ENCODE results near the gene SLC39A11. TPM values are rescaled to one million over a fixed set of nuclear protein-coding genes. Genes with fewer than 3 reads are reported as not detected.

Gene SLC39A11
- total and polyA plus RNA-seq, 2 of the 13 experiments (the other 11 are each of a cell fraction or from before 2014, with no cell fraction given), result 17.2 to 31.5 TPM

DNA sequence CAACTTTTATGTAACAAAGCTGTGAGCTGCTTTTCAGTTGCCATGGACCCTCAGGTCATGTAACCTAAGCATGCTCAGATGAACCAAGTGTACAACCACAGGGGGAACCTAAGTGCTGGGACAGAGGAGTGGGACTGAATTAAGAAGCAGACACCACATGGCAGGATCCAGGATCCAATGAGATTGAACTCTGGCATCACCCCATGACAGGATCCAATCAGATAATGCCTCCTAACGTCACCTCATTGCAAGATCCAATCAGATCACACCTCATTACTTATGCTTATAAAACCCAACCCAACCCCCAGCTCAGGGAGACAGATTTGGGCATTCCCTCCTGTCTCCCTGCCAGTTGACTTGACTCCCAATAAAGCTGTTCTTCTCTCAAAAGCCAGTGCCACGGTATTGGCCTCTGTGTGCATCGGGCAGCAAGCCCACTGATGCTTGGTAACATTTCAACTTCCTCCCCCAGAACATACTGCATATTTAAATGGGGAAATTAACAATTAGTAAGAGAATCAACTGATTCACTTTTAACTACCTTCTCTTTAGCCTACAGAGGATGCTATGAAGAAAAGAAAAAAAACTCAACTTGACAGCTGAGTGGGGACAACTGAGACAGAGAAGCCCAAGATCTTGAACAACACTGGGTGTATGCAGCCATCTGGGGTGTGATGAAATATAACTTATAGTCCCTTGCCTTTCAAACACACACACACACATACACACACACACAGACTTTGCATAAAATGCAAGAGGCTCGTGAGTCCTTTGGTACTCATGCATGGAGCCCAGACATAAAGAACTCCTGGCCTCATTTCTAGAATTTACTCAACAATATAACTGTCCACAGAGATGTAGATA lies 148.4 kb downstream of the SLC39A11 start:
- no peak overlapping the region for H2AFZ ChIP-seq (ENCODE audit: low read length)
- POLR2A ChIA-PET, result no interaction called here
- intact Hi-C loops (cut with micrococcal nuclease; ENCODE audit: unreplicated experiment) (no loop called here), in situ Hi-C loops (cut with HindIII; ENCODE audit: extremely low pct_ligation_motif_present, low pct_unique_long_range_greater_than_20kb) (loop anchor here (25.0 kb wide), 1 partner anchor 382 kb away; no protein-coding TSS in a partner anchor)
- H3K79me2 ChIP-seq (ENCODE audit: insufficient read depth, low read length), result no peaks in the 10 kb centered on the region
- no peaks in the 10 kb centered on the region for H3K4me1 ChIP-seq (ENCODE audit: insufficient read depth, low read length)
- H3K4me3 ChIP-seq (replicated peaks in 1 of 3; ENCODE audit: insufficient read depth in 1 of 3, low read depth in 2 of 3, low read length in 3 of 3), result no peak overlapping the region
- no peaks in the 10 kb centered on the region for H4K20me1 ChIP-seq (ENCODE audit: insufficient read depth, low read length)
- ATAC-seq, result no peak
- CTCF ChIA-PET (ENCODE audit: low intra/inter-chr PET ratio, low total read pairs), result no interaction called here
- no peak overlapping the region for H3K4me2 ChIP-seq (ENCODE audit: low read depth, low read length)
- peaks cover 0 to 2% of the 10 kb centered on the region in 2 experiments; a peak in 3 of 5 replicates for H3K36me3 ChIP-seq (replicated peaks in 1 of 2; ENCODE audit: control insufficient read depth in 1 of 2, insufficient read depth in 2 of 2, low read length in 2 of 2)
- no peak for DNase-seq (ENCODE audit: low spot score)
- H3K27me3 ChIP-seq (ENCODE audit: control insufficient read depth in 1 of 2, insufficient read depth in 2 of 2, low read length in 2 of 2), result no peaks in the 10 kb centered on the region
- no peak overlapping the region for H3K9ac ChIP-seq (ENCODE audit: insufficient read depth, low read depth, low read length)
- no peaks in the 10 kb centered on the region for H3K9me3 ChIP-seq (ENCODE audit: low read length)
- no TSS peak for BruUV-seq (replicated peaks)
- no peak for FAIRE-seq
- no peak overlapping the region for H3K27ac ChIP-seq (ENCODE audit: extremely low read length, insufficient read depth, low read length)
- WGBS (ENCODE audit: low lambda C conversion rate), result 97% methylated on average over 4 of the region's 4 CpGs
- TF ChIP-seq ZEB1 (IDR thresholded peaks at IDR 0.05; ENCODE audit: insufficient replicate concordance, low read depth), result no peak
- TF ChIP-seq SIX4 (CRISPR knock-in tag; IDR thresholded peaks at IDR 0.05), result no peak
- TF ChIP-seq ZBTB26 (CRISPR knock-in tag; IDR thresholded peaks at IDR 0.05; ENCODE audit: borderline replicate concordance), result no peak
- no peak for TF ChIP-seq PRMT3 (CRISPR knock-in tag; IDR thresholded peaks at IDR 0.05; ENCODE audit: borderline replicate concordance, low read depth)
- no peak for TF ChIP-seq JUN (CRISPR knock-in tag; IDR thresholded peaks at IDR 0.05)
- no peak for TF ChIP-seq FOXC1 (CRISPR knock-in tag; IDR thresholded peaks at IDR 0.05; ENCODE audit: borderline replicate concordance)
- TF ChIP-seq ZNF609 (CRISPR knock-in tag; IDR thresholded peaks at IDR 0.05; ENCODE audit: borderline replicate concordance), result no peak
- TF ChIP-seq ATF4 (CRISPR knock-in tag; IDR thresholded peaks at IDR 0.05), result no peak
- TF ChIP-seq POLR2AphosphoS2 (IDR thresholded peaks at IDR 0.05; ENCODE audit: low read depth, low read length), result no peak
- no peak for TF ChIP-seq ZC3H13 (CRISPR knock-in tag; IDR thresholded peaks at IDR 0.05)
- no peak for TF ChIP-seq RAD21 (CRISPR knock-in tag; IDR thresholded peaks at IDR 0.05)
- TF ChIP-seq WIZ (CRISPR knock-in tag; IDR thresholded peaks at IDR 0.05), result no peak
- TF ChIP-seq NFATC3 (CRISPR knock-in tag; IDR thresholded peaks at IDR 0.05), result no peak
- no peak for TF ChIP-seq ZFX (CRISPR knock-in tag; IDR thresholded peaks at IDR 0.05; ENCODE audit: low read depth)
- TF ChIP-seq ZNF775 (CRISPR knock-in tag; IDR thresholded peaks at IDR 0.05; ENCODE audit: borderline replicate concordance), result no peak
- TF ChIP-seq PREB (CRISPR knock-in tag; IDR thresholded peaks at IDR 0.05), result no peak

Data from HepG2 (cell line).